SU-DHL-6 (cell line): ENCODE data around the gene KIF16B.

Experiments
- CTCF ChIP-seq: fragments of 200-600 bp; sonication (generic); IDR thresholded peaks from one replicate; pipeline ENCODE4 v1.5.1; 2017; ENCODE audit warnings: antibody characterized with exemption, mild to moderate bottlenecking, low read length, moderate library complexity; ENCODE audit not compliant: insufficient read depth, poor library complexity, severe bottlenecking
- EZH2phosphoT487 ChIP-seq: fragments of 200-600 bp; sonication (generic), shearing (Covaris generic); conservative IDR thresholded peaks from 2 replicates; pipeline ENCODE4 v1.6.1; 2018; ENCODE audit warnings: mild to moderate bottlenecking, antibody characterized with exemption, low read length, moderate library complexity, mixed read lengths

GRCh38 chr20:16575390-16576140, 2.3 kb upstream of the KIF16B start:
- TF ChIP-seq CTCF (no peak), EZH2phosphoT487 (no peak)
